ENCODE results near the gene WNT7B.
A peak's percentile ranks its signal among the peaks of the same experiment; 100 is the strongest.

The WNT7B gene

DNA sequence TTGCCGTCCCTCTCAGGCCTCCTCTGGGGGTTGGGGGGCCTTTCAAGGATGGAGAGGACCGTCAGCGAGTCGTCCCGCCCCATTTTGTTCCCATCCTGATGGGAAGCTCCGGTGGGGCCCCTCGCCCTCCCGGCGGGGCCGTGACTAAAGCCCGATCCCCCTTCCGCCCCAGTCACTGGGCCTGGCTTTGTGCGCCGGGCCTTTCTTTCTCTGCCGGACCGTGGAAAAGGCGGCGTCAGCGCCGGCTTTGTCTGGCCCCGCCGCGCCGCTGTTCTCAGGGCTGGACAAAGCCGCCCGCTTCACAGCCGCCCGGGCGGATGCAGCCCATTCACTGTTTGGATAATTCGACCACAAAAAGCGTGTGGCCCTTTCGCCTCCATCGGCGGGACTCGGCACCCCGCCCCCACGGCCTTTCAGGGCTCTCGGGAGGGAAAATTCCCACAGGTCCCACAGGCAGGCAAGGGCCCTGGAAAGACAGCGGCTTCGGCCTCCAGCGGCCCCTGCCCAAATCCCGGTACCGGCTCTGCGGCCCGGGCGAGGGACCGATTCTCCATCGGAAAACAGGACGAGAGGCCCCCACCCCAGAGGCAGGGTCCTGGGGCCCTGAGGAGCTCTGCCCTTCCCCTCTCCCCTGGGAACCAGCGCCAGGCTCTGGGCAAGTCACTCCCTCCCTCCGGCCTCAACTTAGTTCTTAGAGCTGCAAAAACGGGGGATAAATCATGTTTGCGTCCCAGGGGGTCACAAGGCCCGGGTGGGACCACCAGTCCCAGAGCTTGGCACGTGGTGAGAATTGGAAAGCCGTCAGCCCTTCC lies 87.2 kb downstream of the WNT7B start:
- DNase-seq (ENCODE audit: low spot score), result no peak

DNA sequence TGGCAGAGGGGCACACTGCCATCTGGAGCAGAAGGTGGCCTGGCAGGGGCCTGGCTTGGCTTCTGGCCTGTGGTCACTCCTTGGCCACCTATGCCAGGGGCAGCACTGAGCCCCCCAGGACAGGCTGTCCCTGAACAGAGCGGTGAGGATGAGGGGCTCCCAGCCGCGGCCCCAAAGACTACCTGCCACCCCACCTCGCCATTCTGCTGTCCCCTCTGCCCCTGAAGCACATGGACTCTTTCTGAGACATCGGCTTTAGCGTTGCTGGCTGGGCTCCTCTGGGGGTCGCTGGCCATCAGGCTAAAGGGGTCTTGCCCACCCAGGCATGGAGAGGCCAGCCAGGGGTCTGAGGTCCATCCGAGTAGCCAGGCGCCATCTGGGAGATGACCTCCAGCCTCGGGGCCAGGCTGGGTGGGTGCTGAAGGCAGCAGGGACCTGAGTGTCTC lies 87.8 kb downstream of the WNT7B start:
- DNase-seq (ENCODE audit: low spot score), result no peak

DNA sequence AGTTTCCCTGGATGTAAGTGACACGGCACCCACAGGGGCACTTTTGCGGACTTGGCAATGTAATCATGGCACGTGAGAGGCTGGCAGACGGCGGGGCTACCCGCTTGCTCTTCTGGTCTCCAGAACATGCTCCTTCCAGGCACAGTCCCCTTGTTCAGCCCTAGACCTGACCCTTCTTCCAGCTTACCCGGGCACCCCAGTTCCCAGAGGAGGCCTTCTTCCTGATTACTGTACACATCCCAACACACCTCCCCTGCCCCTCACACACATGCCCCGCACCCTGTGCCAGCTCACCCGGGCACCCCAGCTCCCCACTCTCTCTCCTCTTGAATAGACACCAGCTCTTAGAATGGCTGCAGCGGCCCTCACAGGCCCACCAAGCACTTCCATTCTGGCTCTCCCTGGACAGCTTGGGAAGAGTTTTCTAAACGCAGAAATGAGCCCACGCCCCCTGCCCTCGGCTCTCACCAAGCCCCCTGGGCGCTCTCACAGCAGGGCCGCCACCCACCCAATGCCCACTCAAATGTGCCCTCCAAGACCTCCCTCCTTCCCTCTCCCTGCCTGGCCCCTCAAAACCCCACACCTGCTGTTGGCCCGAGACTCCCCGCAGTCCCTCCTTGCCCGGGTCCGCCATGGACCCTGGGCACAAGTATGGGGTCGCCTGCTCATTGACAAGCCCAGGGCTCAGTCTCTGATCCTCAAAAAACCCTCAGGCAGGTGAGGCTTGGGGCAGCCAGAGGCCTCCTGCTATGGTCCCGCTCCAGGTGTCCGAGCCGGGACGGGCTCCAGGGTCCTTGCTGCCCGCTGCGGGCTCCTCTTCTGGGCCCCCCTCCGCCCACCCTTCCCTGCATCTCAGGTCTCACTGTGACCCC lies 88.5 kb downstream of the WNT7B start:
- no peak for DNase-seq (ENCODE audit: low spot score)

DNA sequence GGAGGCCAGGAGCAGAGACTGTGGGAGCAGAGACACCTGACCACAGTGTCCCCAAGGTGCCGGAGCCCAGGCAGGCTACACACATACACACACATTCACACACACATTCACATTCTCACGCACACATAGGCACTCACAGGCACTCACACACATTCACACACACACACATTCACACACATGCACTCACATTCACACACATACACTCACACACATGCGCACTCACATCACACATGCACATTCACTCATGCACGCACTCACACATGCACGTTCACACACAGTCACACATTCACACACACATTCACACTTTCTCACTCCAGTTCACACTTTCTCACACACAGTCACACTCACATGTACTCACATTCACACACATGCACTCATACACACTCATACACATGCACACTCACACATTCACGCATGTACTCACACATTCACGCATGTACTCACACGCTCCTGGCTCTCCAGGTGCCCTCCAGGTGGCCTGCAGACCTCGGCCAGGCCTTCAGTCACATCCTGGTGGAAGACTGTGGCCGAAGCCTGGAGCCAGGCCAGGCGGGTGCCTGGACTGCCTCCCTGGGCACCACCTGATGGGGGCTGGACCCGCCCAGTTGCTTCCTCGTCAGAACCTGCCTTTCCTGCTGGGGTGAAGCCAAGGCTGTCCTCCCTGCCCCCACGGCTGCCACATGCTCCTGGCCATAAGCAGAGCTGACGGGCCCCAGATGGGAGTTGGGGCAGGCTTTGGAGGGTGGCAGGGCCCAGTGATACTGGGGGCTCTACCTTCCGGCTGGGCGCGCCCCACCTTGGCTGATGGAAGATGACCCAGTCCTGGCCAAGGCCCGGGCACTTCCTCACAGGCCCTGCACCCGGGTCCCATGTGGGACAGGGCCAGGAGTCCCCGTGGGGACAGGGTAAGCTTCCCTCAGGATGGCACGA lies 89.5 kb downstream of the WNT7B start:
- DNase-seq (ENCODE audit: low spot score), result no peak

DNA sequence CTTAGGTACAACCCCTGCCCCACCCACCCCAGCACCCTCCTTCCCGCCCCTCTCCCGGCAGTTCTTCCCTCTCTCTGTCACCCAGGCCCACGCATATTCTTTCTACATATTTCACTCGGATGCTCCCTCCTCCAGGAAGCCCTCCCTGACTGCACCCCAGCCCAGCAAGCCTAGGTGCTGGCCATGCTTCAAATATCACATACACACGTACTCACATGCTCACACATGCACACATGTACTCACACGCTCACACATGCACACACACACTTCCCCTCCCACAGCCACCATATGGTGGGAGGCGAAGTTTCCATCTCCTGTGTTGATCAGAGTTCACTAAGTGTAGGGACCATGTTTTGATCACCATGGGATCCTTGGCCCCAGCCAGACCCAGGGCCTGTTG lies 90.4 kb downstream of the WNT7B start:
- no peak for DNase-seq (ENCODE audit: low spot score)

DNA sequence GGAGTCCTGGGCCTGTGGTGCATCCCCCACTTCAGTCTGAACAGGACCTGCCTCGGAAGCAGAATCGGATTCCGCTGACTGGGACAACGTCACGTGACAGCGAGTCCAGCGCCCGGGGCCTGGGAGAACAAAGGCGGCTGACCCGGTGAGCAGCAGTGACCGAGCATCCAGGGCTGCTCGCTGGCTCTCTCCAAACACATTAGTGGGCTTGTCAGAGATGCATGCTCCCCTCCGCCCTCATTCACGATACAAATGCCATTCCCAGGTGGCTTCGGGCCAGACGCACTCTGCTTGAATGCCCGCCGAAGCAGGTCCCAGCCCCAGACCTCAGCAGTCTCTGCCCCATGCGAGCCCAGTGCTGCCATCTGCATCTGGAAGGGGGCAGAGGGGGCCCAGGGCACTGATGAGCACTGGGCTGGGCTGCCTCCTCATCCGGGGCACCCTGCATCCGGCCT lies 91.0 kb downstream of the WNT7B start:
- peak; percentile 63 for DNase-seq (ENCODE audit: low spot score)

DNA sequence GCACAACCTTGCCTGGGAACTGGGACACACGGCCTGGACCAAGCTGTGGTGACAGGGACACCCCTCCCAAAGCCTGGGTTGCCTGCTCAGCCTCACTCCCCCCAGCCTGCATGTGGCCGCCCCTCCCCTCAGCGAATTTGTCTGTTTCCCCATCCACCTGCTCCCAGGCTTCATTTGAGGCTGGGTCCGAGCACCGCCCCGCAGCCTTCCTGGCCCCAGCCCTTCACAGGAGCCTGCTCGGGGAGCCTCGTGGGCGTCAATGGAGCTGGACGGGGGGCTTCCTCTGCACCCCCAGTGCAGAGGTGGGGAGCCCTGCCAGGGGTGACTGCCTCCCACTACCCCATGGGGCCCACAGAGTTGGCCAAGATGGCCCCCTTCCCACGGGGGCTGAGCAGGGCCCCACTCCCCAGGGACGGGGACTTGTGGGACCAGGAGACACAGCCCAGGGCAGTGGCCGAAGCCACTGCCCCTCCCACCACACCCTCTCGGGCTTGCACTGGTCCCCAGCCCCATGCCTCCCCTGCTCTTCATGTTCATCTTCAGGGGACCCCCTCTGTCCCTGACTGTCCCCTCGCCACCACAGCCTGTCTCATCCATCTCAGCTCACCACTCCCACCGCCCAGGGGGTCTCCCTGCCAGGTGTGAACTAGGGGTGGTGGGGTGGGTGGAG lies 91.7 kb downstream of the WNT7B start:
- no peak for DNase-seq (ENCODE audit: low spot score)

DNA sequence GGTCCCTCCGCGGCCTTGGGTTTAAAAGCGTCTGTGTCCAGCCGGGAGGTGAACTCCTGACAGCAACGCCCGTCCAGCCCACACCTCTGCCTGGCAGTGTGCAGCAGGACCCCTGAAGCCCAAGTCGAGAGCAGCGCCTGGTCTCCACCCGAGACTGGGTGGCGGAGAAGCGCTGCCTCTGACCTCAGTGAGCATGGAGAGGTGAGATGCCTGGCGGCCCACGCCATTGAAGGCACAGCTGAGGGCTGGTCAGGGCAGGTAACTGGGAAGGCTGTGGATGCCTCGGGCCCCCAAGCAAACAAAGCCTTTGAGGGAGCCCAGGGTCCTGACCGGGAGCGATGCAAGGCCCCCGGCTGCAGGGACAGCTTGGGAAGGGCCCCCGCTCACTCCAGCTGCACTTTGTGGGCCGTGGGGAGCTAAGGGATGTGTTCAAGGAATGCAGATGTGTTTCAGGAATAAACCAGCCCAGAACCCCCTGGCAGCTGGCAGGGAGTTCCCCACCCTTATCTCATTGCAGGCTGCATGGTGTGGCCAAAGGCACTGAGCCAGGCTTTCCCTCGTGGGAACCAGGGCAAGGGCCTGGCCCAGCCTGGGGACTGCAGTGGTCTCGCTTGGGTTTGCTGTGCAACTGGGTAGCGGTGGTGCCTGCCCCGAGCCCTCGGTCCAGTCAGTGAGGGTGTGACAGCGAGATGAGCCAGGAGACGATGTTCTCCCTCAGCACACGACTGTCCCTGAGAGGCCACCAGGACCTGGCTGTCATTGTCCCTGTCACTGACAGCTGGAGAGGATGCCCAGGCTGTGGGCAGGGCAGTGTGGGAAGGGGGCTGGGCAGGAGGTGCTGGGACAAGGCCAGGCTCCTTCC lies 92.5 kb downstream of the WNT7B start:
- no peak for DNase-seq (ENCODE audit: low spot score)

DNA sequence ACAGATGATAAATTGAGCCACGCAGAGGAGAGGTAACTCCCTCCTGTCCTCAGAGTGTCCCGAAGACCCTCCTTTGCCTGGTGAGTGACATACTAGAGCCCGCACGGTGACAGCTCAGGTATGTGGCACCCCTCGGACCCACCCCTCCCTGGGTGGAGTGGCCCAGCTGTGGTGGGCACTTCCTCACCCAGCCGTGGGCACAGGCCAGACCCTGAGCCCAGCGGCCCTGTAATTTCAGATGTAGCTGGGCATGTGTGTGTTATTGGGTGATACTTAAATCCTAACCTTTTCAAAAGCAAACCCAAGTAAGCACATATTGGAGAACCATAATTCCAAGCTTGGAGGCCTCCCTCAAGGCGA lies 93.2 kb downstream of the WNT7B start:
- DNase-seq (ENCODE audit: low spot score), result no peak

DNA sequence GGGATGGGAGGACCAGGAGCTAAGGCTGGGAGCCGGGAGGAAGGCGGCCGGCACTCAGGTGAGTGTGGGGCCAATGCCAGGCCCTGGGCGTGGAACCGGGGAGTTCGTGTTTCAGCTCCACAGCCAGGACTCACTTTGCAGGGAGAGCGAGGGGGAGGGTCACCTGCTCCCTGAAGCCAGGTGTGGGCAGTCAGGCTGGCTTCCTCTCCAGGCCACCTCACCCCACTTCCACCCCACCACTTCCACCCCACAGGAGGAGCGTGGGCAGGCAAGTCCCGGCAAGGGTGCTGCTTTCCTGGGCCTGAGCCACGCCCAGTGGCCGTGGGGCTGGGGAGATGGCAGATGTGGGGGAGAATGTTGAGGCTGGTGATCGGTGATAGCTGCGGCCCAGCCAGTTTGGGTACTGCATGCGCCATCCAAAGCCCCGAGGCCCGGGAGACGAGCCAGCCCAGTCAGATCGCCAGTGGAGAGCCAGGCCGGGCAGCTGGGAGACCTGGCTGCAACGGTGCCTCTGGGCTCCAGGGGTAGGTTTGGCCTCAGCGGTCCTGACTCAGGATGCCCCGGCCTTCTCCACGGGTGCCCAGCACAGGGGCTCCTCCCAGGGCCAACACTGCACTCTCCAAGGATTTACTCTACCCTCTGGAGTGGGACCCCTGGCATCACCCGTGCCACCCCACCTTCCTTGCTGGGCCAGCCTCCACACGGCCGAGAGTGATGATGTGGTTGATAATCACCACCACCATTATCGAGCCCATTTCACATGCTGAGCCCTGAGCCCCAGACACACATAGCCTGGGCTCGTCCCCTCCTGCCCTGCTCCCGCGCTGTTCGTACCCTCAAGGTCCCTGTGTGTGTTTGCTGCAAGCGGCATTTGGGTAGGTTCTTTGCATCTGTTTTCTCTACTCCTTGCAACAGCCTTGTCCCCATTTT lies 93.8 kb downstream of the WNT7B start:
- DNase-seq (ENCODE audit: low spot score), result no peak

DNA sequence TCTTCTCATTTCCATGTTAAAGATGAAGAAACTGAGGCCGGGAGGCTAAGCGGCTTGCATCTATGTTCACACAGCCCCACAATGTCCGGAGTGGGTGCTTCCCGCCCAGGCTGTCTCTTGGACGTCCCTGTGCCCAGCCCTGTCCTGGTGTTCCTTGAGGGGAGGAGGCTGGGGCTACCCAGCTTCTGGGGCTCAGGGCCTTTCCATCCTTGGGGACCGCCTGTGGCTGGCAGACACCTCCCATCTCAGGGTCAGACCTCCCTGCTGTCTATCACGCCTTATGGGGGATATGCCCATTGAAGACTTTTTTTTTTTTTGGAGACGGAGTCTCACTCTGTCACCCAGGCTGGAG lies 95.5 kb downstream of the WNT7B start:
- DNase-seq (ENCODE audit: low spot score), result no peak

DNA sequence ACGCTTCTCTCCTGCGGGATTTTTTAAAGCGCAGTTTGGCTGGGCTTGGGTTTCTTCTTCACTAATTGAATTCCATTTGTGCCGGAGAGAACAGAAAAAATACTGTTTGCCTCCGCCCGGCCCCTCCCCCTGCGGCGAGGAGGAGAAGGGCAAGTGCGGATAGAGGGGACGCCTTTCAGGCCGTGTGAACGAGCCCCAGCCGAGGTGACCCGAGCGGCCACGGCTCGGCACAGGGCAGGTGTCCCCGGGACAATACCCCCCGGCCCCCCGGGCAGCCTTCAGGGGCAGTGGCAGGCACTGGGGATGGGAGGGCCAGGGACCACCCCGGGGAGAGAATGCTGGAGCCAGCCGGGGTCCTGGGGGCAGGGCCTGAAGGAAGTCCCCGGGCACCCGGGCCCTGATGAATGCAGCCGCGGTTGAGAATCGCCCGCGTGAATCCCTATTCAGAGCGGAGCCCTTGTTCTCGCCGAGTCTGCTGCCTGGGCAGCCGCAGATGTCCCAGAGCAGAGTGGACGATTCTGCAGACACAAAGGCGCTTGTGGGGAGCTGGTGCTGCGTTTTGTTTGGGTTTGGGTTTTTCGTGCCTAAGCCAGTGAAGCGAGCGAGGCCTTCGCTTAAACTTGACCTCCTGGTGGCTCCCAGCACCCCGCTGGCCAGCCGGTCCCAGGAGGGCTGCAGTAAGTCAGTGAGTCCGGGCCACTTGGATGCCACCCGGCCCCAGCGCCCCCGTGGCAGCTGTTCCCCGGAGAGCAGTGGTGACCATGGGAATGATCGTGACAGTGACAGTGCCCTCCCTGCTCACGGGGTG lies 96.0 kb downstream of the WNT7B start:
- peak; percentile 48 for DNase-seq (ENCODE audit: low spot score)

DNA sequence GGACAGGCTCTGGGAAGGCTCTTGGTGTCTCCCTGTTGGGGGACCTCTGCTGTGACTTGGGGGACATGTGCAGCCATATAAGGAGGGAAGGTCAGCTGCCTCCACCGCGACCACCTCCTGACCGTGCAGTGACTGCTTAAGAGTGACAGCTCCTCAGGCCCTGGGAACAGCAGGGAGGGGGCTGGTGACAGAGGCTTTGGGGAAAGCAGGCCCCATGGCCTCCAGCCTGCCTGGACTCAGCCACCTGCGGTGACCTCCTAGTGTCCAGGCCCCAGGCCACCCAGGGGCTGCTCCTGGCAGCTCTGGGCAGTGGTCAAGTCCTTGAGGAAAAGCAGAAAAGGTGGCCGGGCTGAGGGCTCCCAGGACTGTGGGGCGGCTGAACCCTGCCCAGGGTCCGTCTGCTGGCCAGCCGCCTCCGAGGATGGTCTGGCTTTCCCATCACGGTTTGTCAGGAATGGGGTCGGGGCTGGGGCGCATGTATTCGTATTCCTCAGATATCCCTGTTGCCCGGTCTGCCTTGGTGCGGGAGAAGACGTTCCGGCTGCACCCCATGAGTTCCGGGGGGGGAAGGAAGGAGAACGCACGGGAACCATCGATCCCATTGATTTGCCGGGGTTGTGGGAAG lies 96.8 kb downstream of the WNT7B start:
- DNase-seq (ENCODE audit: low spot score), result no peak

DNA sequence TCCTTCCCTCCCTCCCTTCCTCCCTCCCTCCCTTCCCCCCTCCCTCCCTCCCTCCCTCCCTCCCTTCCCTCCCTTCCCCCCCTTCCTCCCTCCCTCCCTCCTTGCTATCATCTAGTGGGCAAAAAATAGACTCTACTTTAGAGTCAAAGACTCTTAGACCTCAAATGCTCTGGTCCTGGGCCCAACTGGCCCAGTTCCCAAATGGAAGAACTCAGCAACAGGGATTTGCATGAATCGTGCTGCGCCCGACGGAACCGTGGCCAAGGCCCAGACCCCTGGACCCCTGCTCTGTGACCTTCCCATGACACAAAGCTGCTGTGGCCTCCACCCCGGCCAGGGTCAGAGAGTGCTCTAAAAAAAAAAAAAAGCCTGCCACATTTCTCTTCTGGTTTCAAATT lies 97.4 kb downstream of the WNT7B start:
- DNase-seq (ENCODE audit: low spot score), result no peak

DNA sequence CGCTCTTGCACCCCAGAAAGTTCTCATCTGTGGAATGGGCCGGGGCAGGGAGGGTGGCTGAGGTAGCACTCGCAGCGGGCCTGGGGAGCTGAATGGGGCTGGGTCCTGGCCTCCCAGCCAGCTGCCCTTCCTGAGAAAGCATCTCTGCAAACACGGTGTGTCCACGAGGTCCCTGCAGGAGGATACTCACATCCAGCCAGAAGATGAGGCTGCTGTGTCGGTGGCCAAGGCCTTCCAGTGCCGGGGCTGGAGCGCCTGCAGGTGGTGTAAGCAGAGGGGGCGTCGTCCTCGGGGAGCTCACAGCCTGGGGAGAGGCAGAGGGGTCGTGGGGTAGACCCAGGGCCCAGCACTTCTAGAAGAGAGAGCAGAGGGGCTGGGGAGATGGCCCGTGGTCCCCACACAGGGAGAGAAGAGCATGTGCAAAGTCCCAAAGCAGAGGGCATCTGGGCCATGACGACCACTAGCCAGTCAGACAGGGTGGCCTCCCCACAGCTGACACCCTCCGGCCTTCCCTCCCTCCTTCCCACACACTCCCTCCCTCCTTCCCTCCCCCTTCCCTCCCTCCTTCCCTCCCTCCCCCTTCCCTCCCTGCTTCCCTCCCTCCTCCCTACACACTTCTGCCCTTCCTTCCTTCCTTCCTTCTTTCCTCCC lies 97.9 kb downstream of the WNT7B start:
- peak; percentile 34 for DNase-seq (ENCODE audit: low spot score)

DNA sequence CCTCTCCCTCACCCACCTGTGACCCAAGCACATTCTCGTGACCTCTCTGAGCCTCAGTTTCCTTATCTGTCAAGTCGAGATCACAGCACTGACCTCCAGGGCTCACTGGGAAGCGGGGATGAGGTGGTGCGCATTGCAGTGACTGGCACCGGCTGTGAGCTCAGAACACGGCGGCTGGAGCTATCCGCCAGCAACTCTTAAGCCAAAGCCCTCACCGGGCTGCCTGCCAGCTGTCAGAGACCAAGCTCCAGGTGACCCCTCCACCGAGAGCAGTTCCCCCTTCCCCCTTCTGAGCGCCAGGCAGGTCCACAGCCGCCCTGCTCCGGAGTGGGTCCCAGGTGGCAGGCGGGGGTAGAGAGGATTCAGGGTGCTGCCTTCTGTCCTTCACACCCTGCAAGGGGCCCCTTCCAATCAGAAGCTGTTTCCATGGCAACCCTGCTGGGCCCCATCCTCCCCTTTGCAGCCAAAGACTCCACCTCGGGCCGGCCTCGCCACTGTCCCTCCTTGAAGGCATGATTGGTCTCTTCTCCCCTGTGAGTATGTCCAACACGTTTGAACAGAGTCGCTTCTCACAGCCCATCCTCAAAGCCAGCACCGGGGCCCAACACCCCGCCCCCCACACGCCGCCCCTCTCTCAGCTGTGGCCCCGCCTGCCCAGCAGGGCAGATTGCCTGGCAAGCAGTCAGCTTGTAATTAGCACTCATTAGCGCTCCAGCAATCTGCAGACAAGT lies 98.7 kb downstream of the WNT7B start:
- DNase-seq (ENCODE audit: low spot score), result peak; percentile 39

DNA sequence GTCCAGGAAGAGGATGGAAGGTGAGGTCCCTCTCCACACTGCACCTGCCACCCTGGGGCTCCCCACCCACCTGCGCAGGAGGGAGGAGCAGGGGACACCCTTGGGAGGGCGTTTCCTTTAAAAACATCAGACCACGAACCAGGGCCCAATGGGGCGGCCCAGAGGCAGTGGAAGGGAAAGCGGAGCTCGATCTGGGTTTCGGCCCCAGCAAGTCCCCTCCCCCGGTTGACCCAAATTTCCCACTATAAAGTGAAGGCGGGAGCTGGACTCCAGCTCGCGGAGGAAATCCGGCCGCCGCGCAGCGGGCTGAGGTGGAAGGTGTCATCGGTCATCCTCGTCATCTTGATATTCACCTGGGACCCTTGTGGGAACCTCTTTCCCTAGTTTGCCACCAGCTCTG lies 99.3 kb downstream of the WNT7B start:
- DNase-seq (ENCODE audit: low spot score), result no peak

All from SK-N-DZ (cell line).